ENCODE results near the gene POLDIP3.
"Not testable (repeated sequence)": the region's sequence is repeated elsewhere in the genome, so short reads cannot be mapped to it uniquely, and the experiment has no call there.

POLDIP3 gene

DNA sequence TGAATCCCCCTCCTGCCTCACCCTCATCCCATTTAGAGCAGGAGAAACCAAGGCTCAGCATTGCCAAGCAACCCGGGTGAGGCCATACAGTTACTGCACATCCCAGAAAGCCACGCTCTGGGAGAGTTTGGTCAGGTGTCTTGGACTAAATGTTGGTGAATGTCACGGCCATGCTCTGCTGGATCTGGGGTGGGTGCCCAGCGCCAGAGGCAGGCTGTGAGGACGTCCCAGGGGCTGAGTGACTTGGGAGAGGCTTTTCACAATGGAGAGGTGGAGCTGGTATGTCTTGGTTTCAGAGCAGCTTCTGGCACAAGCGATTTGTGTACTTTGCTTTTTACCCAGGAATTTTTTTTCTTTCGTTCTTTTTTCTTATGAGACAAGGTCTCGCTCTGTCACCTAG lies 54.3 kb downstream of the POLDIP3 start:
- no peak for DNase-seq (ENCODE audit: low read depth)
- H3K4me3 ChIP-seq (ENCODE audit: control insufficient read depth, low read depth, low read length): no peak overlapping the region
- TF ChIP-seq, protein P1, sequence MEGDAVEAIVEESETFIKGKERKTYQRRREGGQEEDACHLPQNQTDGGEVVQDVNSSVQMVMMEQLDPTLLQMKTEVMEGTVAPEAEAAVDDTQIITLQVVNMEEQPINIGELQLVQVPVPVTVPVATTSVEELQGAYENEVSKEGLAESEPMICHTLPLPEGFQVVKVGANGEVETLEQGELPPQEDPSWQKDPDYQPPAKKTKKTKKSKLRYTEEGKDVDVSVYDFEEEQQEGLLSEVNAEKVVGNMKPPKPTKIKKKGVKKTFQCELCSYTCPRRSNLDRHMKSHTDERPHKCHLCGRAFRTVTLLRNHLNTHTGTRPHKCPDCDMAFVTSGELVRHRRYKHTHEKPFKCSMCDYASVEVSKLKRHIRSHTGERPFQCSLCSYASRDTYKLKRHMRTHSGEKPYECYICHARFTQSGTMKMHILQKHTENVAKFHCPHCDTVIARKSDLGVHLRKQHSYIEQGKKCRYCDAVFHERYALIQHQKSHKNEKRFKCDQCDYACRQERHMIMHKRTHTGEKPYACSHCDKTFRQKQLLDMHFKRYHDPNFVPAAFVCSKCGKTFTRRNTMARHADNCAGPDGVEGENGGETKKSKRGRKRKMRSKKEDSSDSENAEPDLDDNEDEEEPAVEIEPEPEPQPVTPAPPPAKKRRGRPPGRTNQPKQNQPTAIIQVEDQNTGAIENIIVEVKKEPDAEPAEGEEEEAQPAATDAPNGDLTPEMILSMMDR (IDR thresholded peaks at IDR 0.05; ENCODE audit: control insufficient read depth, insufficient read depth, low read depth, low read length, missing control alignments): no peak

DNA sequence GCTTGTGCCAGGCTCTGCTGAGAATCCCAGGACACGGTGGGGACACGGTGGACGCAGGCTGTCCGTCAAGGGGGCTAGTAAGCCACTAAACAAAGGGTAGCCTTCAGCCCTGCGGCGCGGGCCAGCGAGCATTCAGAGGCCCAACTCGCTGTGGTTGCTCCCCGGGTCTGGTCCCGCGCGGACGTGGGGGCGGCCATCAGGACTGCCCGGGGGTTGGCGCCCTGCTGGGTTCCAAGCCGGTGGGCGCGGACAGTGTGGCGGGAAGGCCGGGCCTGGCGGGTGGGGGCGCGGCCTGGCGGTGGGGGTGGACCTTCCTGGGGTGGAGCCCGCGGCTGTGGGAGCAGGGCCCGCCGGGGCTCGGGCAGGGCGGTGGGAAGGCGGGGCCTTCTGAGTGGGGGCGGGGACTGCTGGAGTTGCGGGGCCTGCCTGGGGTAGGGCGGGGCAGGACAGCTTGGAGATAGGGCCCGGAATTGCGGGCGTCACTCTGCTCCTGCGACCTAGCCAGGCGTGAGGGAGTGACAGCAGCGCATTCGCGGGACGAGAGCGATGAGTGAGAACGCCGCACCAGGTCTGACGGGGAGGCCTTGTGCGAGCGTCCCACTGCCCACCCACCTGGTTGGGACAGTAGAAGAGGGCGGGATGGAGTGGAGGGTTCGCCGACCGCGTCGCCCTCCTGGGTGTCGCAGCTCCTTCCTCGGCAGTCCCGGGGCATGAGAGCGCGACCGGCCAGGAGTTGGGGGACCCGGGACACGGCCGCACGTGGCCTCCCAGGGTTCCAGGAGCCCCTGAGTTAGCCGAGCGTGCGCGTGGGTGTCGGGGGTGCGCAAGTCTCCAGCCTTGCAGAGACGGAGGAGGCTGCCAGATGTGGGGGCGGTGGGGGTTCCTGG lies 61.0 kb downstream of the POLDIP3 start, which contains the start of gene SERHL2:
Gene SERHL2, plus strand, starts transcription at position 482 of the 887 bp plus-strand sequence. Its CDS starts 65 bp downstream, at position 547.
- TF ChIP-seq, protein P1 (IDR thresholded peaks at IDR 0.05; ENCODE audit: control insufficient read depth, insufficient read depth, low read depth, low read length, missing control alignments): no peak
- peak within 1 kb of the TSS; percentile 69 for H3K4me3 ChIP-seq (ENCODE audit: control insufficient read depth, low read depth, low read length)
- peak; percentile 8 for DNase-seq (ENCODE audit: low read depth)

DNA sequence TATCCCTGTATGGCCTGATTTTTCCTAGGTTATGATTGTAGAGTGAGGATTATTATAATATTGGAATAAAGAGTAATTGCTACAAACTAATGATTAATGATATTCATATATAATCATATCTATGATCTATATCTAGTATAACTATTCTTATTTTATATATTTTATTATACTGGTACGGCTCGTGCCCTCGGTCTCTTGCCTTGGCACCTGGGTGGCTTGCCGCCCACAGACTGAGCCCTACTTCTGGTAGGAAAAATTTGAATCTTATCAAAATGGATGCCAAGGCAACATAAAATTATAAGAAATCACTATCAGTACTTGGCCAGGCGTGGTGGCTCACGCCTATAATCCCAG lies 62.4 kb downstream of the POLDIP3 start:
- not testable (repeated sequence) for H3K4me3 ChIP-seq (ENCODE audit: control insufficient read depth, low read depth, low read length); DNase-seq (ENCODE audit: low read depth)

DNA sequence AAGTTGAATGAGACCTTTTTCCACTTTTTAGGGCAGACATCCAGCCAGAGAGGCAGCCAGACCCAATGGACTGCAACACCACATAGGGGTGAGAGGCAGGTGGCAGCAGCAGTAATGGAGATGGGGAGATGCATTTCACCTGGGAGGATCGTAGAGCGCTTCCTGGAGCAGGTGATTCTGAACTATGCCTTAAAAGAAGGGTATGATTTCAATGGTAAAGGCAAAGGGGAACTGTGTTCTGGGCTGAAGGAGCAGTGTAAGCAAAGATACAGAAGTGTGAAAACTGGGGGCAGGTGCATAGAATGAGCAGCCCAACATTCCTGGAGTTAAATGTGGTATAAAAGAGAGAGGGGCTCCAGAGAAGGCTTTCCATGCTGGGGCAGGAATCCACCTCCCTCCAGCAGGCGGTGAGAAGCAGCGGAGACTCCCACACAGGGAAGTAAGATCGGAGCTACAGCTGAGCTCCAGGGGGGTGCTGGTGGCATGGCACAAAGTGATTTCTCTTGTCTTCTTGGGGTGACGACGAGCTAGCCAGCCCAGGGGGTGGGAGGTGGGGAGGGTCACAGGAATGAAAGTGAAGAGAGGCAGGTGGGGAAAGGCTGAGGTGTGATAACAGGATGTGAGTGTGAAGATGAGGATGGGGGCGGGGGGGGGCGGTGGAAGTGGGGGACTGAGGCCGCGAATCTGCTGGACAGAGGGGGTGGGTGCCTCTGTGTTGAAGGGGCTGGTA lies 65.2 kb downstream of the POLDIP3 start:
- TF ChIP-seq, protein P1 (IDR thresholded peaks at IDR 0.05; ENCODE audit: control insufficient read depth, insufficient read depth, low read depth, low read length, missing control alignments): no peak
- DNase-seq (ENCODE audit: low read depth): no peak

DNA sequence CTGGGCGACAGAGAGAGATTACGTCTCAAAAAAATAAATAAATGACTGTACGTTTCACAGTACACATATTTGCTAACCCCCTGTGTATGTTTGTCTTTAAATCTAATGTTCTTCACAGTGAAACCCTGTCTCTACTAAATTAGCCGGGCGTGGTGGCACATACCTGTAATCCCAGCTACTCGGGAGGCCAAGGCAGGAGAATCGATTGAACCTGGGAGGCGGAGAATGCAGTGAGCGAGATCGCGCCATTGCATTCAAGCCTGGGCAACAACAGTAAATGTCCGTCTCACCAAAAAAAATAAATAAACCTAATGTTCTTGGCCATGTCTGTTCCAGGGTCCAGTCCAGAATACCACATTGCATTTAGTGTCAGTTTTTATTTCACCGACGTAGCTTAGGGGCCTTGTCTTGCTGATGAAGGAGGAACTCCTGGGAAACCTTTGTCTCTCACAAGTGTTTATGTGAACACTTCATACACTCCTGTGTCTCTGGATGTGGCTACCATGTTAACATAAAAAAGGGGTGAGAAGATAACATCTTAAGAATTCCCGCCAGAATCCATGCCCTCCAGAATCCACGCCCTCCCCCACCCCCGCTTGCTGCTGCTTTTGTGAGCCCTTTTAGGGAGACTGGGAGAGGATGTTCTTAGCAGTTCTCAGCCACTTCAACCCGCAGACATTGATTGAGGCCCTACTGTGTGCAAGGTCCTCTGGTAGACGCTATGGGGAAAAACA lies 65.9 kb downstream of the POLDIP3 start:
- TF ChIP-seq, protein P1 (IDR thresholded peaks at IDR 0.05; ENCODE audit: control insufficient read depth, insufficient read depth, low read depth, low read length, missing control alignments): no peak
- DNase-seq (ENCODE audit: low read depth): no peak

More for the DNA sequence above, 65.2 kb downstream of the POLDIP3 start:
- H3K4me3 ChIP-seq (ENCODE audit: control insufficient read depth, low read depth, low read length): no peak overlapping the region

DNA sequence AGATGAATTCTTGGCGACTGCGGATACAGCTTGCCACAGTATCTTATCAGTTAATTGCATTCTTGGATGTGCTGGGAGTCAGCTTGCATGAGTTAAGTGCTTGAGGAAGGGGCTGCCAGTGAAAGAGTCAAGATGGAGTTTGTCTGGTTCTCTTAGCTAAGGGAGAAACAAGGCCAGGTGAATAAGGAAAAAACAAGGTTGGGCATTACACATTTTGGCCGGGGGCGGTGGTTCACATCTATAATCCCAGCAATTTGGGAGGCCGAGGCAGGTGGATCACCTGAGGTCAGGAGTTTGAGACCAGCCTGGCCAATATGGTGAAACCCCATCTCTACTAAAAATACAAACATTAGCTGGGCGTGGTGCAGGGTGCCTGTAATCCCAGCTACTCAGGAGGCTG lies 66.6 kb downstream of the POLDIP3 start:
- DNase-seq (ENCODE audit: low read depth): not testable (repeated sequence)

More for the DNA sequence above, 65.9 kb downstream of the POLDIP3 start:
- no peak overlapping the region for H3K4me3 ChIP-seq (ENCODE audit: control insufficient read depth, low read depth, low read length)

DNA sequence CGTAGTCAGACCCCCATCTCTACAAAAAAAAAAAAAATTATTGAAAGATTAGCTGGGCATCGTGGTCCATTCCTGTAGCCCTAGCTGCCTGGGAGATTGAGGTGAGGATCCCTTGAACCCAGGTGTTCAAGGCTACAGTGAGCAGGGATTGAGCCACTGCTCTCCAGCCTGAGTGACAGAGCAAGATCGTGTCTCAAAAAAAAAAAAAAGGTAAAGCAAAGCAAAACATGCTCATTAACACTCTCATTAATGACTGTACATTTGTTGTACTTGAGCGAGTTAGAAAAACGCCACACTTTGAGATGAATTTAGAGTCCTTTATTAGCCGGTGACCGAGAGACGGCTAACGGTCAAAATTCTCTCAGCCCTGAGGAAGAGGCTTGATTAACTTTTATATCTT lies 67.1 kb downstream of the POLDIP3 start:
- DNase-seq (ENCODE audit: low read depth): no peak

More for the DNA sequence above, 66.6 kb downstream of the POLDIP3 start:
- not testable (repeated sequence) for H3K4me3 ChIP-seq (ENCODE audit: control insufficient read depth, low read depth, low read length)

More for the DNA sequence above, 67.1 kb downstream of the POLDIP3 start:
- TF ChIP-seq, protein P1 (IDR thresholded peaks at IDR 0.05; ENCODE audit: control insufficient read depth, insufficient read depth, low read depth, low read length, missing control alignments): no peak
- H3K4me3 ChIP-seq (ENCODE audit: control insufficient read depth, low read depth, low read length): no peak overlapping the region

Data from AG09309 (cell line).